T-helper 9 cell (primary cell): ENCODE results near the gene MEIOC.

Experiments used
- DNase-seq: peaks from one replicate; pipeline ENCODE4 v3.0.0-alpha.2; 2020

Gene MEIOC

DNA sequence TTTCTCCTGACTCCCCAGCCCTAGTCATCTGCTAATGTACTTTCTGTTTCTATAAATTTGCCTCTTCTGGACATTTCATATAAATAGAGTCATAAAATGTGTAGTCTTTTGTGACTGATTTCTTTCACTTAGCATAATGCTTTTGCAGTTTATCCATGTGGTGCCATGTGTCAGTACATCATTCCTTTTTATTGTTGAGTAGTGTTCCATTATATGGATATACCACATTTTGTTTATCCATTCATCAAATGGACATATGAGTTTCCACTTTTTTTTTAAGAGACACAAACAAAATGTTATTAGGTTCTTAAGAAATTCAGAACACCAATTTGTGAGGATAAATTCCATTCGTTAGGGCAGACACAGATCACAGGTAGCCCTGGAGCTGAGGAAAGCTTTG, 63.2 kb downstream of the MEIOC start:
- DNase-seq: no peak

GRCh38 chr17:44722254-44722653, 66.0 kb downstream of the MEIOC start:
- no peak for DNase-seq
